Natural killer cell (primary cell): ENCODE measurements around the gene ZNF628. TPM values are rescaled to one million over a fixed set of nuclear protein-coding genes. Genes with fewer than 3 reads are reported as not detected.

Experiments used
- ATAC-seq, 3 donors: fragments of 150-1000 bp in 2 of 3; fragments of 200-7000 bp in 1 of 3; cut with Tn5 transposase; 1 replicate in 1 of 3; 2 replicates in 2 of 3; pipeline ENCODE4 v1.10.0; 2021; ENCODE audit warnings: mild to moderate bottlenecking in 2 of 3, moderate library complexity in 2 of 3
- DNase-seq, 2 donors: peaks; one replicate each; pipeline versions ENCODE4 v3.0.0 to v3.0.0-alpha.2; 2013 to 2021; ENCODE audit warnings: mixed read lengths in 1 of 2
- H3K27ac ChIP-seq: one replicate; pipeline ENCODE4 v1.5.1; 2013; ENCODE audit warnings: mild to moderate bottlenecking, low read length
- H3K27me3 ChIP-seq: one replicate; pipeline ENCODE4 v1.6.1; 2013; ENCODE audit warnings: low read length; ENCODE audit not compliant: control insufficient read depth, insufficient read depth
- H3K36me3 ChIP-seq: one replicate; pipeline ENCODE4 v1.6.1; 2013; ENCODE audit warnings: low read length; ENCODE audit not compliant: control insufficient read depth, insufficient read depth
- H3K4me1 ChIP-seq: one replicate; pipeline ENCODE4 v1.6.1; 2013; ENCODE audit warnings: low read length; ENCODE audit not compliant: control insufficient read depth, insufficient read depth
- H3K4me3 ChIP-seq: one replicate; pipeline ENCODE4 v1.5.1; 2013; ENCODE audit warnings: low read length
- H3K9me3 ChIP-seq: one replicate; pipeline ENCODE4 v1.6.1; 2013; ENCODE audit warnings: low read length; ENCODE audit not compliant: control insufficient read depth, insufficient read depth
- H3K27ac Mint-ChIP-seq, 2 donors: one replicate each; pipeline ENCODE4 v1.8.0; 2022; ENCODE audit warnings: mild to moderate bottlenecking in 2 of 2, mixed read lengths in 2 of 2, moderate library complexity in 1 of 2
- H3K27me3 Mint-ChIP-seq, 2 donors: one replicate each; pipeline ENCODE4 v1.8.0; 2022; ENCODE audit warnings: low read depth in 2 of 2, mixed read lengths in 2 of 2
- H3K36me3 Mint-ChIP-seq: one replicate; pipeline ENCODE4 v1.8.0; 2022; ENCODE audit warnings: mixed read lengths
- H3K4me1 Mint-ChIP-seq, 2 donors: one replicate each; pipeline ENCODE4 v1.8.0; 2022; ENCODE audit warnings: mixed read lengths in 2 of 2
- H3K4me3 Mint-ChIP-seq: one replicate; pipeline ENCODE4 v1.8.0; 2022; ENCODE audit warnings: mild to moderate bottlenecking, moderate library complexity, mixed read lengths
- H3K9me3 Mint-ChIP-seq, 2 donors: one replicate each; pipeline ENCODE4 v1.8.0; 2022; ENCODE audit warnings: mixed read lengths in 2 of 2
- WGBS: methylation state at CpG from one replicate; pipeline ENCODE4 v1.1.7; 2013; ENCODE audit warnings: missing lambda C conversion rate; ENCODE audit not compliant: insufficient coverage; 5-methylcytosine and 5-hydroxymethylcytosine counted together
- intact Hi-C: fragments of 100-400 bp; cut with micrococcal nuclease; formaldehyde crosslinking; loops from one replicate; pipeline ENCODE4 v1.14.2; 2022
- total RNA-seq, 4 donors: library from RNA; stranded (reverse); fragments of 120-200 nt in 1 of 4; gene quantifications; one replicate each; pipeline versions ENCODE4 v1.2.3 to v1.2.4, GENCODE V29; 2013 to 2022
- TF ChIP-seq, protein P1 (sequence below): fragments of 200-600 bp; IDR thresholded peaks from one replicate; pipeline ENCODE4 v1.8.0; 2022; ENCODE audit warnings: antibody characterized with exemption

The ZNF628 gene
- total RNA-seq, 3 donors from 2014 or later (not counting 1 experiment from before 2014, with no cell fraction given), result 20.8 to 28.7 (median 24.1) TPM

- no peak overlapping the region for H3K4me3 Mint-ChIP-seq
- H3K9me3 Mint-ChIP-seq, result no peaks in the 10 kb centered on the region
- ATAC-seq (no peak), DNase-seq (no peak)
- H3K4me3 ChIP-seq, result no peak overlapping the region
- WGBS, result 82% methylated on average over 15 of the region's 15 CpGs
- H3K36me3 Mint-ChIP-seq, result no peaks in the 10 kb centered on the region
- no peaks in the 10 kb centered on the region for H3K27me3 ChIP-seq
- no peaks in the 10 kb centered on the region for H3K36me3 ChIP-seq
- H3K27ac Mint-ChIP-seq, result no peak overlapping the region
- intact Hi-C loops, result no loop called here
- H3K9me3 ChIP-seq, result no peaks in the 10 kb centered on the region
- no peaks in the 10 kb centered on the region for H3K4me1 Mint-ChIP-seq
- H3K27me3 Mint-ChIP-seq, result peaks cover 0 to 3% of the 10 kb centered on the region in 2 donors
- peaks cover 4% of the 10 kb centered on the region for H3K4me1 ChIP-seq
- TF ChIP-seq, protein P1, sequence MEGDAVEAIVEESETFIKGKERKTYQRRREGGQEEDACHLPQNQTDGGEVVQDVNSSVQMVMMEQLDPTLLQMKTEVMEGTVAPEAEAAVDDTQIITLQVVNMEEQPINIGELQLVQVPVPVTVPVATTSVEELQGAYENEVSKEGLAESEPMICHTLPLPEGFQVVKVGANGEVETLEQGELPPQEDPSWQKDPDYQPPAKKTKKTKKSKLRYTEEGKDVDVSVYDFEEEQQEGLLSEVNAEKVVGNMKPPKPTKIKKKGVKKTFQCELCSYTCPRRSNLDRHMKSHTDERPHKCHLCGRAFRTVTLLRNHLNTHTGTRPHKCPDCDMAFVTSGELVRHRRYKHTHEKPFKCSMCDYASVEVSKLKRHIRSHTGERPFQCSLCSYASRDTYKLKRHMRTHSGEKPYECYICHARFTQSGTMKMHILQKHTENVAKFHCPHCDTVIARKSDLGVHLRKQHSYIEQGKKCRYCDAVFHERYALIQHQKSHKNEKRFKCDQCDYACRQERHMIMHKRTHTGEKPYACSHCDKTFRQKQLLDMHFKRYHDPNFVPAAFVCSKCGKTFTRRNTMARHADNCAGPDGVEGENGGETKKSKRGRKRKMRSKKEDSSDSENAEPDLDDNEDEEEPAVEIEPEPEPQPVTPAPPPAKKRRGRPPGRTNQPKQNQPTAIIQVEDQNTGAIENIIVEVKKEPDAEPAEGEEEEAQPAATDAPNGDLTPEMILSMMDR, result no peak
- no peak overlapping the region for H3K27ac ChIP-seq
These were observed 51.8 kb downstream of the ZNF628 start for GRCh38 chr19:55528030-55528803.

DNA sequence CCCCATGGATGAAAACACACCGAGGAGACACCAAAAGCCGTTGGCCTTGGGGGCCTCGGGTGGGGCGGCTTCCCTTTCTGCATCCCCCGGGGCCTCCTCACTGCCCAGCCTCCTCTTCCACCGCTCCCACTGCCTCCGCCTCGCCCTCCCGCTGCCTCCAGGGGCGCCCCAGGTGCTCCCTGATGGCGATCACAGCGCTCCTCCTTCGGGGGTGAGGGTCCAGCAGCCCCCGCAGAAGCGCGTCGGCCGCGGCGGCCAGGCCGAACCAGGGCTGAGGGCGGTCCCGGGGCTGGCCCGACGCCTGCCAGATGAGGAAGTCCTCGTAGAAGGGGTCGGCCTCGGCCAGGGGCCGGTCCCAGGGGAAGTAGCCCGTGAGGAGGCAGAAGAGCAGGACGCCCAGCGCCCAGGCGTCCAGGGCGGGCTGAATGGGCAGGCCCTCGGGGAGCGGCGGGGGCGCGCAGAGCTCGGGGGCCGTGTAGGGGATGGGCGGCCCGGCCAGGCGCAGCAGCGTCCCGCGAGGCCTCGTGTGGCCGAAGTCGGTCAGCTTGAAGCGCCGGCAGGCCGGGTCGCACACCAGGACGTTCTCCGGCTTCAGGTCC lies 53.3 kb downstream of the ZNF628 start:
- intact Hi-C loops, result no loop called here

DNA sequence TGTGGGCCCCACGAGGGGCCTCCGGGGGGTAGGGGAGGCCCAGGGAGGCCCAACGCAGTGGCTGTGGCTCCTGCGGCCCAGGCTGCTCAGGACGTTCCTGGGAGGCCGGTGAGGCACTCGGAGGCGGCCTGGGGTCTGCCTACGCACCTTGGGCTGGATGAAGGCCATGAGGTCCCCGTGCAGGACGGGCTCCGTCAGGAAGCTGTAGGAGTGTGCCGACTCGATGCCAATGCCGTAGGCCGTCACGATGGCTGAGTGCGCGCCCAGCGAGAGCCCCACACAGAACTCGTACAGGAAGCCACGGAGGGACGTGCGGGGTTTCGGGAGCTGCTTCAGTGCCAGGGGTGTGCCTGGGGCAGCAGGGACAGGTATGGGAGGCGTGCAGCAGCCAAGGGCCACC lies 54.6 kb downstream of the ZNF628 start:
- H3K4me1 ChIP-seq, result peaks cover 4% of the 10 kb centered on the region
- WGBS, result 93% methylated on average over 26 of the region's 26 CpGs
- H3K27me3 ChIP-seq, result no peaks in the 10 kb centered on the region
- TF ChIP-seq, protein P1, result no peak
- no peak overlapping the region for H3K27ac Mint-ChIP-seq
- DNase-seq (no peak), ATAC-seq (no peak)
- no peaks in the 10 kb centered on the region for H3K27me3 Mint-ChIP-seq
- no peak overlapping the region for H3K4me3 ChIP-seq
- no peaks in the 10 kb centered on the region for H3K9me3 ChIP-seq
- H3K27ac ChIP-seq, result no peak overlapping the region
- no peak overlapping the region for H3K4me3 Mint-ChIP-seq
- H3K4me1 Mint-ChIP-seq, result no peaks in the 10 kb centered on the region
- no peaks in the 10 kb centered on the region for H3K36me3 Mint-ChIP-seq
- H3K36me3 ChIP-seq, result no peaks in the 10 kb centered on the region
- no peaks in the 10 kb centered on the region for H3K9me3 Mint-ChIP-seq
- intact Hi-C loops, result no loop called here

More for the DNA sequence above, 53.3 kb downstream of the ZNF628 start:
- Histone ChIP-seq H3K27me3 (no peaks in the 10 kb centered on the region), H3K4me3 (no peak overlapping the region), H3K27ac (no peak overlapping the region), H3K4me1 (peaks cover 4% of the 10 kb centered on the region), H3K9me3 (no peaks in the 10 kb centered on the region), H3K36me3 (no peaks in the 10 kb centered on the region)
- no peaks in the 10 kb centered on the region for H3K27me3 Mint-ChIP-seq
- no peak overlapping the region for H3K27ac Mint-ChIP-seq
- no peaks in the 10 kb centered on the region for H3K9me3 Mint-ChIP-seq
- H3K4me1 Mint-ChIP-seq, result no peaks in the 10 kb centered on the region
- no peaks in the 10 kb centered on the region for H3K36me3 Mint-ChIP-seq
- H3K4me3 Mint-ChIP-seq, result no peak overlapping the region
- DNase-seq (no peak), ATAC-seq (no peak)
- whole genome bisulfite sequencing, result 90% methylated on average over 56 of the region's 56 CpGs
- TF ChIP-seq, protein P1, result no peak

Other genes with a start within 250 kb of the ZNF628 start
- 10 to 100 TPM; 12.6 to 14.7 (median 14.6) TPM for gene TMEM86B, start 247.9 kb upstream of the ZNF628 start, total RNA-seq
- gene PPP6R1, start 217.6 kb upstream of the ZNF628 start, total RNA-seq, result 100 to 1,000 TPM; 252 to 275 (median 260) TPM
- 10 to 100 TPM; 17.1 to 19.5 (median 18.5) TPM for gene HSPBP1, start 196.5 kb upstream of the ZNF628 start, total RNA-seq
- gene BRSK1, start 192.6 kb upstream of the ZNF628 start, total RNA-seq, result 1 to 10 TPM; 6.0 to 9.8 (median 6.5) TPM
- gene TMEM150B, start 151.3 kb upstream of the ZNF628 start, total RNA-seq, result 1 to 10 TPM in 1 of 3 donors, under 1 TPM in 1, not detected in 1; 0.87 to 2.1 TPM
- 100 to 1,000 TPM in 1 of 3 donors, 10 to 100 TPM in 2; 44.5 to 147 (median 46.8) TPM for gene KMT5C, start 136.7 kb upstream of the ZNF628 start, total RNA-seq
- 1 to 10 TPM in 1 of 3 donors, under 1 TPM in 1, not detected in 1; 0.26 to 6.5 TPM for gene COX6B2, start 121.9 kb upstream of the ZNF628 start, total RNA-seq
- not detected for gene GARIN5B, start 113.4 kb upstream of the ZNF628 start, total RNA-seq
- gene IL11, start 106.2 kb upstream of the ZNF628 start, total RNA-seq, result under 1 TPM; 0.14 to 0.35 (median 0.27) TPM
- not detected for gene TMEM190, start 99.8 kb upstream of the ZNF628 start, total RNA-seq
- 1 to 10 TPM; 2.9 to 5.1 (median 4.0) TPM for gene TMEM238, start 92.3 kb upstream of the ZNF628 start, total RNA-seq
- 1,000 to 10,000 TPM; 1,373 to 1,704 (median 1,679) TPM for gene RPL28, start 90.7 kb upstream of the ZNF628 start, total RNA-seq
- gene UBE2S, start 68.8 kb upstream of the ZNF628 start, total RNA-seq, result 100 to 1,000 TPM in 1 of 3 donors, 10 to 100 TPM in 2; 60.2 to 107 (median 63.9) TPM
- not detected for gene SHISA7, start 33.3 kb upstream of the ZNF628 start, total RNA-seq
- 10 to 100 TPM in 1 of 3 donors, 1 to 10 TPM in 2; 7.2 to 12.4 (median 9.5) TPM for gene ISOC2, start 15.0 kb upstream of the ZNF628 start, total RNA-seq
- not detected for gene C19orf85, start 11.9 kb upstream of the ZNF628 start, total RNA-seq
- 10 to 100 TPM in 1 of 3 donors, 1 to 10 TPM in 2; 8.7 to 12.5 (median 8.8) TPM for gene NAT14, start 8.6 kb downstream of the ZNF628 start, total RNA-seq
- under 1 TPM; 0.11 to 0.68 (median 0.58) TPM for gene SSC5D, start 11.8 kb downstream of the ZNF628 start, total RNA-seq
- gene SBK2, start 60.5 kb downstream of the ZNF628 start, total RNA-seq, result not detected
- not detected for gene SBK3, start 68.9 kb downstream of the ZNF628 start, total RNA-seq
- 10 to 100 TPM in 1 of 3 donors, 1 to 10 TPM in 2; 8.3 to 11.2 (median 9.5) TPM for gene ZNF579, start 104.2 kb downstream of the ZNF628 start, total RNA-seq
- gene FIZ1, start 122.9 kb downstream of the ZNF628 start, total RNA-seq, result 10 to 100 TPM in 2 of 3 donors, 1 to 10 TPM in 1; 8.5 to 18.2 (median 10.3) TPM
- 10 to 100 TPM in 2 of 3 donors, 1 to 10 TPM in 1; 9.2 to 12.6 (median 12.5) TPM for gene ZNF524, start 123.7 kb downstream of the ZNF628 start, total RNA-seq
- gene ZNF865, start 129.0 kb downstream of the ZNF628 start, total RNA-seq, result 10 to 100 TPM; 18.5 to 22.1 (median 20.9) TPM
- 1 to 10 TPM; 6.4 to 7.9 (median 7.1) TPM for gene ZNF784, start 147.9 kb downstream of the ZNF628 start, total RNA-seq
- 10 to 100 TPM; 38.0 to 46.0 (median 40.0) TPM for gene ZNF580, start 164.4 kb downstream of the ZNF628 start, total RNA-seq
- gene ZNF581, start 167.0 kb downstream of the ZNF628 start, total RNA-seq, result 10 to 100 TPM; 15.4 to 21.9 (median 19.0) TPM
- 1 to 10 TPM; 2.0 to 3.2 (median 3.2) TPM for gene CCDC106, start 171.6 kb downstream of the ZNF628 start, total RNA-seq
- 100 to 1,000 TPM; 304 to 322 (median 321) TPM for gene U2AF2, start 178.4 kb downstream of the ZNF628 start, total RNA-seq
- gene EPN1, start 198.6 kb downstream of the ZNF628 start, total RNA-seq, result 10 to 100 TPM; 47.6 to 56.4 (median 51.8) TPM